IPS DF 6.9 (cell line): ENCODE data around the gene LTBP1.
"Not testable (repeated sequence)": the region's sequence is repeated elsewhere in the genome, so short reads cannot be mapped to it uniquely, and the experiment has no call there.

Experiments used
- DNase-seq: peaks from one replicate; pipeline ENCODE4 v3.0.0-alpha.2; 2013; ENCODE audit warnings: low read depth, low spot score
- H3K27ac ChIP-seq: one replicate; pipeline ENCODE4 v1.5.1; 2013; ENCODE audit warnings: low read length, control low read depth
- H3K27me3 ChIP-seq: 2 replicates; pipeline ENCODE4 v1.6.1; 2013; ENCODE audit warnings: mild to moderate bottlenecking, low read length; ENCODE audit not compliant: control insufficient read depth, insufficient read depth
- H3K36me3 ChIP-seq: 2 replicates; pipeline ENCODE4 v1.6.1; 2013; ENCODE audit warnings: low read length; ENCODE audit not compliant: control insufficient read depth, insufficient read depth
- H3K4me1 ChIP-seq: 2 replicates; pipeline ENCODE4 v1.6.1; 2013; ENCODE audit warnings: low read length; ENCODE audit not compliant: control insufficient read depth, insufficient read depth
- H3K4me3 ChIP-seq: 2 replicates; pipeline ENCODE4 v1.5.1; 2013; ENCODE audit warnings: mild to moderate bottlenecking, low read length
- H3K9me3 ChIP-seq: 2 replicates; pipeline ENCODE4 v1.6.1; 2013; ENCODE audit warnings: low read length, inconsistent platforms; ENCODE audit not compliant: control insufficient read depth, insufficient read depth
- WGBS: extraction: QIAGEN DNeasy Blood & Tissue Kit; methylation state at CpG from one replicate; pipeline ENCODE4 v1.1.7; 2013; ENCODE audit warnings: mixed read lengths, missing lambda C conversion rate; ENCODE audit not compliant: insufficient read length, insufficient coverage; 5-methylcytosine and 5-hydroxymethylcytosine counted together

Gene LTBP1

DNA sequence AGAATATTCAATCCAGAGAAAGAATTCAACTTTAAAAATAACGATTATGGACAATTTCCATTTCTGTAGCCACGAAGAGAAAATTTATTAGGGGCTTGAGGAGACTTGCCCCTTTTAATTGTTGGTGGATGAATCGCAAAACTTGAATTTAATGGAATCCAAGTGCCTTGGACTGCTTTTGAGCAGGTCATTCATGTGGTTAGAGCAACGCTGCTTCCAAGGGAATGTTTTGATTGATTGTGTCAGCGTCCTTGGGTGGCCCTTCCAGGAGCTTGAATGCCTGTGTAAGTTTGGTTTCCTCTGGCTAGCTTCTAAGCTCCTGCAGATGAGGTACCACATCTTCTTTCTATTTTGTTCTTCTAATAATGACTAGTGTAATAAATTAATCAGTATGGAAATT lies 213.4 kb downstream of the LTBP1 start:
- Histone ChIP-seq H3K9me3 (no peaks in the 10 kb centered on the region), H3K36me3 (no peaks in the 10 kb centered on the region), H3K27ac (no peak overlapping the region), H3K27me3 (no peaks in the 10 kb centered on the region), H3K4me3 (no peak overlapping the region), H3K4me1 (no peaks in the 10 kb centered on the region)
- WGBS: no CpG with 5 or more reads among the region's 5 CpGs
- no peak for DNase-seq

DNA sequence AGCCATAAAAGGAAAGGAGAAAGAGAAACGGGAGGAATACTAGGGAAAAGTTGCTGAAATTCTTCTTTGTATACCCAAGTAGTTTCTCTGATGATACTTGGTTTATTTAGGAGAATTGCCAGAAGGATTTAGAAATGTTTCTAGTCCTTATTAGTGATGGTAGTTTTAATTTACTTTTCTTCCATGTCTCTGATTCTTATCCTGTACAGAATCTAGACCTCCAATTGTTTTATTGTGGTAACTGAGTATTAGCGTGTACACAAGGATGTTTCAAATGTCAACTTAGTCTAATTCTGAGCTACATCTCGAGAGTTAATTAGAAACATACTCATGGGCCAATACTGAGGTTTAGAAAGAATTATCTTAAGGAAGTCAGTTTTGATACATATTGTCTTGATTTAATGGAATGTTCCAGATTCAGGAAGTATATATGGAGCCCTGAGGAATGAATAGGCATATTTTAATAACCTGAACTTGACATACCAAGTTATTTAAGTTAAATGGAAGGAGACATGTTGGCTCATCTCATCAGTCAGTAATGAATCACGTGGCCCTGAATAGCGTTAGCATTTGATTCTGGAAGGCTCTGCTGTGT lies 219.6 kb downstream of the LTBP1 start:
- no peaks in the 10 kb centered on the region for H3K4me1 ChIP-seq
- H3K4me3 ChIP-seq: no peak overlapping the region
- no CpG with 5 or more reads among the region's 5 CpGs for WGBS
- no peaks in the 10 kb centered on the region for H3K27me3 ChIP-seq
- H3K9me3 ChIP-seq: no peaks in the 10 kb centered on the region
- H3K27ac ChIP-seq: no peak overlapping the region
- H3K36me3 ChIP-seq: no peaks in the 10 kb centered on the region
- no peak for DNase-seq

DNA sequence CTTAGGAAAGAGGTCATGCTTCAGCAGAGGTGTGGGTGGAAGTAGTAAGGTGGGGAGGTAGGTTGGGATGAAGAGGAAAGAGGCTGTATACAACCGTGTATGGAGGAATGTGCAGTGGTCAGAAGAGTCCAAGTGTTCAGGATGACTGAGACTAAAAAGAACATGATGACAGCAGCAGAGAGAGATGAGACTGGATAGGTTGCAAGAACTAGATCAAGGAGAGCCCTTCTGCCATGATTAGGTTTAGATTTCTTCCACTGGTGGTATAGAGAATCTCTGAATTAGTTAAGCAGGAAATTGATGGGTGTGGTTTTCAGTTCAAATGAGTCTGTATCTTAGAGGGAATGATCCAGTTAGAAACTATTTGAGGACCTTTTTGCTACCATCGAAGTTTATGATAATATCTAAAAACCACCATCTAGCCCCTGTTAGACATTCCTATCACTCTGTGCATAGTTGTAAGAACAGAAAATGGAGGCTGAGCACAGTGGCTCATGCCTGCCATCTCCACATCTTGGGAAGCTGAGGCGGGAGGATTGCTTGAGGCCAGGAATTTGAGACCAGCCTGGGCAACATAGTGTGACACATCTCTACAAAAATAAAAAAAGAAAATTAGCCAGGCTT lies 221.0 kb downstream of the LTBP1 start:
- Histone ChIP-seq H3K27ac (no peak overlapping the region), H3K36me3 (no peaks in the 10 kb centered on the region), H3K4me3 (no peak overlapping the region), H3K4me1 (no peaks in the 10 kb centered on the region), H3K9me3 (no peaks in the 10 kb centered on the region), H3K27me3 (no peaks in the 10 kb centered on the region)
- DNase-seq: no peak
- WGBS: 100% methylated on average over 1 of the region's 3 CpGs

DNA sequence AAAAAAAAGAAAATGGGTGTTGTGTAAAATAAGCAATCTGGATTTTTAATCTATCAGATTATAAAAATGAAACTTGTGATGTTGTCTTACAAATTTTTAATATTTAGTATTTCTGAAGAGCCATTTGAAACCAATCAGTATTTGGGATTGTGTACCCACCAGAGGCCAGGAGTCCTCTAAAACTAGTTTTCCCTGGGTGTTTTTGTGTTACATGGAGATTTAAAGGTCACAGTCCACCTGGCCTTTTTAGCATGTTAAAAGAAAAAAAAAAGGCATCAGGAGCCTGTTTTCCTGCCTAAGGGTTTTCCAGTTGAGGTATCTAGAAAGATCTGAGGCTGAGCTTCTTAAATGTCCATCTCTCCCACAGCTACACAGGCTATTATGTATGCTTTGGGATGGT lies 221.7 kb downstream of the LTBP1 start:
- Histone ChIP-seq H3K27me3 (no peaks in the 10 kb centered on the region), H3K36me3 (no peaks in the 10 kb centered on the region), H3K9me3 (no peaks in the 10 kb centered on the region), H3K4me1 (no peaks in the 10 kb centered on the region), H3K27ac (no peak overlapping the region), H3K4me3 (no peak overlapping the region)
- no peak for DNase-seq

GRCh38 chr2:33168922-33169321 lies 222.2 kb downstream of the LTBP1 start:
- Histone ChIP-seq H3K27me3 (no peaks in the 10 kb centered on the region), H3K4me3 (no peak overlapping the region), H3K4me1 (no peaks in the 10 kb centered on the region), H3K27ac (no peak overlapping the region), H3K36me3 (no peaks in the 10 kb centered on the region), H3K9me3 (no peaks in the 10 kb centered on the region)
- WGBS: no CpG with 5 or more reads among the region's 4 CpGs
- DNase-seq: no peak

DNA sequence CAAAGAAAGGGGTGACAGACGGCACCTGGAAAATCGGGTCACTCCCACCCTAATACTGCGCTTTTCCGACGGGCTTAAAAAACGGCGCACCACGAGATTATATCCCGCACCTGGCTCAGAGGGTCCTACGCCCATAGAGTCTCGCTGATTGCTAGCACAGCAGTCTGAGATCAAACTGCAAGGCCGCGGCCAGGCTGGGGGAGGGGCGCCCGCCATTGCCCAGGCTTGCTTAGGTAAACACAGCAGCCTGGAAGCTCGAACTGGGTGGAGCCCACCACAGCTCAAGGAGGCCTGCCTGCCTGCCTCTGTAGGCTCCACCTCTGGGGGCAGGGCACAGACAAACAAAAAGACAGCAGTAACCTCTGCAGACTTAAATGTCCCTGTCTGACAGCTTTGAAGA lies 223.5 kb downstream of the LTBP1 start:
- H3K36me3 ChIP-seq, H3K4me1 ChIP-seq, H3K27me3 ChIP-seq, H3K4me3 ChIP-seq, H3K27ac ChIP-seq, DNase-seq, H3K9me3 ChIP-seq: not testable (repeated sequence)
- no CpG with 5 or more reads among the region's 16 CpGs for WGBS

GRCh38 chr2:33177627-33178026 lies 230.9 kb downstream of the LTBP1 start:
- Histone ChIP-seq H3K27me3 (no peaks in the 10 kb centered on the region), H3K36me3 (no peaks in the 10 kb centered on the region), H3K27ac (no peak overlapping the region), H3K4me3 (no peak overlapping the region), H3K9me3 (no peaks in the 10 kb centered on the region), H3K4me1 (no peaks in the 10 kb centered on the region)
- WGBS: no CpG with 5 or more reads among the region's 1 CpG
- DNase-seq: no peak

GRCh38 chr2:33178209-33178608 lies 231.5 kb downstream of the LTBP1 start:
- Histone ChIP-seq H3K4me3 (no peak overlapping the region), H3K4me1 (no peaks in the 10 kb centered on the region), H3K36me3 (no peaks in the 10 kb centered on the region), H3K9me3 (no peaks in the 10 kb centered on the region), H3K27ac (no peak overlapping the region), H3K27me3 (no peaks in the 10 kb centered on the region)
- no peak for DNase-seq
- WGBS: no CpG with 5 or more reads among the region's 5 CpGs

GRCh38 chr2:33180915-33181314 lies 234.2 kb downstream of the LTBP1 start:
- no peaks in the 10 kb centered on the region for H3K36me3 ChIP-seq
- H3K4me1 ChIP-seq: no peaks in the 10 kb centered on the region
- H3K27me3 ChIP-seq: no peaks in the 10 kb centered on the region
- no peak for DNase-seq
- WGBS: no CpG with 5 or more reads among the region's 5 CpGs
- no peaks in the 10 kb centered on the region for H3K9me3 ChIP-seq
- no peak overlapping the region for H3K4me3 ChIP-seq
- H3K27ac ChIP-seq: no peak overlapping the region

DNA sequence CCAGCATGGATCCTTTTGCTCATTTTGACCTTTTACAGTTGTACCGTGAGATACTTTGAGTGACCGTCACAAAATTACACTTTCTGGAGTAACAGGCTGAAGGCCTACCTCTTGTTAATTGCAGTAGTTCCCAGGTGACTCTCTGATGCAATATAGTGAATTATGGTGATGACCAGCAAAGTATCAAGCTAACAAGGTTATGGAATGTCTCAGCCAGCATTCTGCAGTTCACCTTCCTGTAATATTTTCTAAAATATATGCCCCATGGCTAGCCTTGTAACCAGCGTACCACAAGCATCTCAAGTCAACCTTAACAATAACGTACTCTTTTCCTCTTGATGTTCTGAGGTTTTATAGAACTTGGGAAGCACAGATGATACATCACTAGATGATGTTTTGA lies 234.7 kb downstream of the LTBP1 start:
- Histone ChIP-seq H3K27ac (no peak overlapping the region), H3K4me3 (no peak overlapping the region), H3K27me3 (no peaks in the 10 kb centered on the region), H3K36me3 (no peaks in the 10 kb centered on the region), H3K4me1 (no peaks in the 10 kb centered on the region), H3K9me3 (no peaks in the 10 kb centered on the region)
- no peak for DNase-seq
- WGBS: no CpG with 5 or more reads among the region's 4 CpGs

DNA sequence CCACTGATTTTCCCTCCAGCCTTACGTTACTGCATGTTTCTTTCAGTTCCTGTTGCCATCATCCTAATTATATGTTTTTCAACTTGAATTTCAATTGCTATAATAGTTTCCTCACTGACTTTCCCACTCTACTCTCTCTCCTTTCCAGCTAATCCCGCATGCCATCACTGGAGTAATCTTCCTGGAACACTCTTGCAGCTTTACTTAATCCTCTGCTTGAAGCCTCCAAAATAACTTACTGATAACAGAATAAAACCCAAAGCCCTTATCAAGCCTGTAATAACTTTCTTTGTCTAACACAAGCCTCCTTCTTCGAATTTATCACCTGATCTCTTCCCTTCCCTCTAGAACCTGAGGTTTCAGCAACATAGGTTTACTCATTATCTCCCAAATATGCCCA lies 237.3 kb downstream of the LTBP1 start:
- no CpG with 5 or more reads among the region's 3 CpGs for WGBS
- no peaks in the 10 kb centered on the region for H3K4me1 ChIP-seq
- H3K36me3 ChIP-seq: no peaks in the 10 kb centered on the region; the same call in 1 of the 2 replicates
- no peak overlapping the region for H3K27ac ChIP-seq
- H3K4me3 ChIP-seq: no peak overlapping the region
- no peaks in the 10 kb centered on the region for H3K9me3 ChIP-seq
- DNase-seq: no peak
- H3K27me3 ChIP-seq: no peaks in the 10 kb centered on the region
